Daoy (cell line): ENCODE measurements around the gene TMEM253. TPM values are rescaled to one million over a fixed set of nuclear protein-coding genes. Genes with fewer than 3 reads are reported as not detected.

ENCODE experiments used
- DNase-seq: peaks from one replicate; pipeline ENCODE4 v3.0.0-alpha.2; 2015; ENCODE audit warnings: low read depth
- total RNA-seq: library from RNA; depleted of rRNA; stranded (reverse); fragments of >200 nt; shearing (Covaris generic); gene quantifications from 2 replicates; pipeline ENCODE4 v1.2.3, GENCODE V29; 2014

Gene TMEM253
- total RNA-seq, 1 experiment from 2014 or later: not detected

DNA sequence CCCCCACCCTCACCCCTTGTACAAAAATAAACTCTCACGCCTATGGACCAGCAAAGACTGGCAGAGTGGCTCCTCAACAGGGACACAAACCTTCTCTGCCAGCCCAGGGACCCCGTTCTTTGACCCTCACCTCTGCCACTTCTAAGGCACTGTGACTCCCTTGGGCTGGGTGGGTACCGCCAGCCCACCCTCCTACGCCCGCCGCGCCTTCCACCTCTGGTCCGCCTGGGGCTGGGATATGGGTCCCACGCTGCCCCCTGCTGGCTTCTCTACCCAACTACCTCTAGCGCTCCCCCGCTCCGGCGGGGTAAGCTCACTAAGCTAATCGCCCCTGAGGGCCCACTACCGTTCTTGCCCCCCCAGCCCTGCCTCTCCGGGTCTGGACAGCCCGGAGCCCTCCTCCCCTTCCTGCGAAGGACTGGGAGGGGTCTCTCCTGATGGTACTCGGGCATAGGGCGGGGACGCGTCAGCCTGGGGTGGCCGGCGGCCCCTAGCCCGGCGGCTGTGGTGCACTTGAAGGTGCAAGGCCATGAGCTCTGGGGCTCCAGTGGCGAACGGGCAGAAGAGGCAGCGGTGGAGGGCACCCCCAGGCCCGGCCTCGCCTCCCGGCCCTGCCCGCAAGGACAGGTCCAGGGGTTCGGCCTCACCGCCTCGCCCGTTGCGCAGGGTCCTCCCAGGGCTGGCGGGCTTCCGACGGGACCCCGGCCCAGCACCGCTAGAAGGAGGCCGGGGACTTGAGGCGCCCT is 10.5 kb upstream of the TMEM253 start:
- no peak for DNase-seq

DNA sequence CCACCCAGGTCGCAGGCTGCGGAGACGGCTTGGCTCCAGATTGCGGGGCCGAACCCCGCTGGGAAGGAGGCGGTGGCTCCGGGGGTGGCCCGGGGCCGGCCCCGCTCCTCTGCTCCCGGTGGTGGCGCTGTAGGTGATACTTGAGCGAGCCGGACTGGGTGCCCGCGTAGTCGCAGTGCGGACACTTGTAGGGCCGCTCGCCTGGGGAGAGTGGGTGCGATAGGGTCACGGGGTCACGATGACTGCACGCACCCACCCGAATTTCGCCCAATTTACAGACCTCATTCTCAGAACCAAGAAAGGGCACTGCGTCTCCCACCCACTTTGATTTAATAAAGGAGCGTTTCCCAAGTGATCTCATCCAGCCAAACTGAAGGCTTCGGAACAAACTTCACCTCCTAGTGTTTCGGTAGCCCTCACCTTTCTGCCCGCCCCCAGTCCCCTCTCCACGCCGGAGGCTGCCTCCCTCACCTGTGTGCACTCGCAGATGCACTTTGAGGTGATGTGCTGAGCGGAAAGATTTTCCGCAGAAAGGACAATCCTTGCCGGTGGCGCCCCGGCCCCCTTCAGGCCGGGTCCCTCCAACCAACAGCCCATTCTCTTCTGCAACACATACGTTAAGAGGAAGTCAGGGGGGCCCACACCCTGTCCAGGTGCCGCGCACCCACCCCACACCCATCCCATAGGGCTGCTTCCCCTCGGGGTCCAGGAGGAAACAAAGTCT is 9.8 kb upstream of the TMEM253 start:
- no peak for DNase-seq

DNA sequence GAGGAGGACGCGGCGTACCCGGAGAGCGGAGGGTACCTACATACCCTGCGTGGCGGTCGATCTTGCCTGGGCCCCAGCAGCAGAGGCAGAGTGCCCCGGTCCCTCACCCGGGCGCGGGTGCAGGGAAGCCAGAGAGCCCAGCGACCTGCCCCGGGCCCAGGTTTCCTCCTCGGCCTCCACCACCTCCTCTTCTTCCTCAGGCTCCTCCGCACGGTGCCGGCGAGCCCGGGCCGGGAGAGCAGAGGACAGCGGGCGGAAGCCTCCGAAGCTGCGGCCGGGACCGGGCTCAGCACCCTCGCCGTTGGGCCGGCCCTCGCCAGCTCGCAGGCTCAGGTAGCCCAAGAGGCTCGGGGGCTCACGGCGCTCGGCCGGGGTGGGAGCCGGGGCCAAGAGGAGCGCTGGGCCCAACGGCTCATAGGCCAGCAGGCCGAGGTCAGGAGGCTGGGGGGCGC is 9.0 kb upstream of the TMEM253 start:
- DNase-seq: no peak

DNA sequence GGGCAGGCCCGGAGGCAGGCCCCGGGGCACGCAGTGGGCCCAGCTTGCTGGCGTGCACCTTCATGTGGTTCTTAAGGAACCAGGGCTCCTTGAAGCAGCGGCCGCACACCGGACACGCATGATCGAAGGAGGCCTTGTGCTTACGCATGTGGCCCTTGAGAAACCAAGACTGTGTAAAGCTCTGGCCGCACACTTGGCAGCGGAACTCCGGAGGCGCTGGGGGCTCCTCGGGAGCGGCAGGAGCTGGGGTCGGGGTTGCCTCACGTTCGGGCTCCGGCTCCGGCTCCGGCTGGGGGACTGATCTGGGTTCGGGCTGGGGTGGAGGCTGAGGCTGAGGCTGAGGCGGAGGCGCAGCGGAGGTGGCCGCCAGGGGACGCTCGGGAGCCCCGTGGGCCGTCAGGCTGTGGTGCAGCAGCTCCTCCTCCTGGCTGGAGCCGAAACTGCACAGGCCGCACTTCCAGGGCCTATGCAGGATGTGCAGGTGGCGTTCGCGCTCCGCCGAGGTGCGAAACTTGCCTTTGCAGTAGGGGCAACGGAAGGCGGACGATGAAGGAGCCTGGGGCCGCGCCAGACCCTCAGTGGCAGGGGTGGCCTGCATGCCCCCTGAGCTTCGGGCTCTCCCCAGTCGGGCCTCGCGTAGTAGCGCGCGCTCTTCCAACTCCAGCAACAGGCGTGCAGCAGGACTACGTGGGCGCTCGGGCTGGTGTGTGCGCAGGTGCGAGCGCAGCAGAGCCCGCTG is 8.4 kb upstream of the TMEM253 start:
- peak; percentile 89 for DNase-seq

DNA sequence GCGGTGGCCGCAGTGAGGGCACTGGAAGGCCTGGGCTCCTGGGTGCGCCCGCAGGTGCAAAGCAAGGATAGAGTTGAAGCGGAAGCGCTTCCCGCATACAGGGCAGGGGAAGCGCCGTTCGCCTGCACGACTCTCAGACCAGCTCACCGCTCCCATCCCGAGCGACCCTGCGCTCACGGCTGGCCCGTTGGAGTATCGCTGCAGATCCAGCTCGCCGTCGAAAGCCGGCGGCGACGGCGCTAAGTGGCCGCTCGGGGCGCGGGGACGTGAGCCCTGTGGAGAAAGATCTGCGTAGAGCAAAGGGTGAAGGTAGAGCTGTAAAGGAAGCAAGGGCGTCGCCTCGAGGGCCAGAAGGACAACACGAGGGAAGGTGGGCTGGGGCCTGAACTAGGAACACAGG is 7.8 kb upstream of the TMEM253 start:
- DNase-seq: no peak

DNA sequence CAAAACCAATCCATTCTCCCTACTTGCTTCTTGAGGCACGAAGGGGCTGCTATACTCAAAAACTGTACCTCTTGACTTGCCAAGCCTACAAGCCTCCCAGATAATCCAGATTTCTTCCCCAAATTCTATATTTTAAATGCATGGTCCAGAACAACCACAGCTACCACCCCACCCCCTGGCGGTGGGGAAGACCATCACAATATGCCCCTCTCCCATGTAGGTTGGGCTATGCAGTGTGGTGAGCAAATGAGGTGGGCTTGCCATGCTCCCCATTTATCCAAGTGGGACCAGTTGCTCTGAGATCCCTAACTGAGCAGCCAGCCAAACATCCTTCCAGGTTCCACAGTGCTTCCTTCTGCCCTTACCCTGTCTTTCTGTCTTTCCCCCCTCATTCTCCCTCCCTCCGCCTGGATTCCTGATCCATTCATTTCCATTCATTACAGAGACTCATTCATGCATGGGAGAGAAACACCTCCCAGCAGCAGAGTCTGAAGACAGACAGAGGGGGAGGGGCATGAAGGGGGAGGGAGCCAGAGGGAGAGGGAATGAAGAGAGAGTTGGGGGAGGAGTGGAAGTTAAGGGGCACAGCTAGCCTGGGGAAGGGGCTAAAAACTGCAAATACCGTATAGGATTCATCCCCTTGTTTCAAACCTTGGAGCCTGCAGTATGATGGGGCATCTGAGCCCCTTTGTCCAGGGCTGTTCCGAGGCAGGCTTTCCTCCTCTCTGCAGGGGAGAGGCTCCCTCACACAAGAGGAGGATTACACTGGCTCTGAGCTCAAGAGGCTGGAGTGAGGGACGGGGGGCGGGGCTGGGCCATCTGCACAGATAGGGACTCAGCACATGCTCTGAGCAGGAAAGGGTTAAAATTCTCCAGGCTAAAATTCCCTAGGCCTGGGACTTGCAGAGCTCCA is 6.8 kb upstream of the TMEM253 start:
- DNase-seq: no peak

DNA sequence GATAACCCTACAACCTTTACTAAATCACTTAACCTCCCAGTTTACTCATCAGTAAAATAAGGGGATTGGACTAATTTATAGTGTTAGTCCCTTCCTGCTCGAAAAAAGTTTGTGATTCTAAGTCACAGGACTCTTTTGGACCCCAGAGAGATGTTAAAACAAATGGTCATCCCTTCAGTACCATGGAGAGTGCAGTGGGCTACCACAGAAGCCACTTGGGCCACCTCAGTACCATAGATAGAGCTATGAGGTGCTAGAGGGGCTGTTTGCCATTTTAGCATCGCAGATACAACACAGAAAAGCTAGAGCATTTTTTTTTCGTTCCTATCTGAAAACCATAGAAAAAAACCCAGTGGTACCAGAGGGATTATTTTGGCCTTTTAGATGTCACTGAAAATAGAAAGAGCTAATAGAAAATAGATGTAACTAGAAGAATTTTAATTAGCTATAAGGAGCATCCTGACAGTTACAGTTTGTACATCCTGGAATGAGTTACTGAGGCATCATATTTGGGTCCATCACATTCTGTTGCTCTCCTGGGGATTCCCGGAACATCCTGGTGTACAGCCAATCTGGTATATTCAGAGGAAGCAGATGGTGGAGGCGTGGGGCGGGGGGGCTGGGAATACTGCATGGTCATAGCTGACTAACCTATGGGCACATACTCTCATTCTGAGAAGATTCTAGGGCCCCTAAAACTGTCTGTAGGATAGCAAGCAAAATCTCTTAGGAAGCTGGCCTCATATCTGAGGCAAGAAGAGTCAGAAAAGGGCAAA is 5.2 kb upstream of the TMEM253 start:
- peak; percentile 50 for DNase-seq

DNA sequence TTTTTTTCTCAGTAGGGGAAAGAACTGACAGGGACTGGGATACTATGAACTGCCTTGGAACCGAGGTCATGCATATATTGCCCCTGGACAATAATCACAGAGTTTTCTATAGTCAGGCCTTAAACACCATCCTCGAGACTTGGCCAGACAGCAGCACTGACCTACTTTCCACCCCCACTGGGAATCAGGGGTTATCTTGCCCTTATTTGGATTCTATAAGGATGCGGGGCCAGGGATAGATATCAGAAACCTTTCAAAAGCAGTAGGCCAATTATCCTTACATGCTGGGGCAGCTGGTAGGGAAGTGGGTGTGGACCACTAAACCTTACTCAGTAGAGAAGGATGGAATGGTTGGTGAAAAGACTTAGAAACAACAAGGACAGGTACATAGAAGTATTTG is 4.4 kb upstream of the TMEM253 start:
- DNase-seq: no peak

DNA sequence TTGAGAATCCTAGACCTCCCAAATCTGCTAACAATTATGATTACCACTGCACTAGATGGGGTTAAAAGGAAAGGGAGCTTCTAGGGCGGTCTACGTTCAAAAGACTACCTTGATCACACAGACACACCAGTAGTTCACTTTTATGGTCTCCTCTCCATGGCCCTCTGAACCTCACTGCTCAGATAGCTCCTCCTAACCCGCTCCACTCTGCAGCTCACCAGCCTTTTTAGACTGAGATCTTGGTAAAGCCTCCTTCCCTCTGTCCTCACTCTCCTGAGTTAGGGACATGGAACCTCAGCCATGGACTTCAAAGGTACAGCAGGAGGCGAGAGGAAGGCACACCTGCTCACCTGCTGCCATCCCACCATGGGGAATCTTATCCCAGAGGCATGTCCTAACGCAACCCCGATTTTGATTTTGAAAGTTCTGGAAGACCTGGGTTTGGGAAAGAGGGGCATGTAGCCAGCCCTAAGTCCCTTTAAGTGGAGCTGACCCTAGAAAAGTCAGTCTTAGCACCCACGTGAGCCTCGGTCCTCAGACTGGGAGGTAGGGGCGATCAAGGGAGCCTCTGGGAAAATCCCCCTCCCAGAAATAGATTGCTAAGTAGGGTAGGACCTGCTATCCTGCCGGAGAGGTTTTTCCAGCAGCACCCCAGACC is 3.8 kb upstream of the TMEM253 start:
- no peak for DNase-seq

DNA sequence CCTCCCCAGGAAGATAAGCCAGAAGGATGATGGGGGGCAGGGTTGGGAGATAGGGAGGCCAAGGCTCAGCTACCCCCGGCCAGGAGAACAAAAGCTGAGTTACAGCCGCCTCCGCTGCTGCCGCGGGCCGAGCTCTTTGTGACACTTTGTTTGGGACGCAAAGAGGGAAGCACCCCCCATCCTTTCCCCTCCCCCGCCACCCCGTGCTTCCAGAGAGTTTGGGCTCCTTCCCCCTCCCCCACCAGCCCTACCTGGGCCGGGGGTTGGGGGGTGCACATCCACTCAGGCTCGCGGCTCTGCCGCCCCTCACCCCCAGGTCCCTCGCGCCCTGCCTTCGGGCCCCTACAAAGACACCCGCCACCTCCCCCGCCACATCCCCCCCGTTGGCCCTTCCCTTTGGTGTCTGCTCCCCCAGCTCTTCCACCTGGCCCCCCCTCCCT is 3.2 kb upstream of the TMEM253 start:
- DNase-seq: no peak

DNA sequence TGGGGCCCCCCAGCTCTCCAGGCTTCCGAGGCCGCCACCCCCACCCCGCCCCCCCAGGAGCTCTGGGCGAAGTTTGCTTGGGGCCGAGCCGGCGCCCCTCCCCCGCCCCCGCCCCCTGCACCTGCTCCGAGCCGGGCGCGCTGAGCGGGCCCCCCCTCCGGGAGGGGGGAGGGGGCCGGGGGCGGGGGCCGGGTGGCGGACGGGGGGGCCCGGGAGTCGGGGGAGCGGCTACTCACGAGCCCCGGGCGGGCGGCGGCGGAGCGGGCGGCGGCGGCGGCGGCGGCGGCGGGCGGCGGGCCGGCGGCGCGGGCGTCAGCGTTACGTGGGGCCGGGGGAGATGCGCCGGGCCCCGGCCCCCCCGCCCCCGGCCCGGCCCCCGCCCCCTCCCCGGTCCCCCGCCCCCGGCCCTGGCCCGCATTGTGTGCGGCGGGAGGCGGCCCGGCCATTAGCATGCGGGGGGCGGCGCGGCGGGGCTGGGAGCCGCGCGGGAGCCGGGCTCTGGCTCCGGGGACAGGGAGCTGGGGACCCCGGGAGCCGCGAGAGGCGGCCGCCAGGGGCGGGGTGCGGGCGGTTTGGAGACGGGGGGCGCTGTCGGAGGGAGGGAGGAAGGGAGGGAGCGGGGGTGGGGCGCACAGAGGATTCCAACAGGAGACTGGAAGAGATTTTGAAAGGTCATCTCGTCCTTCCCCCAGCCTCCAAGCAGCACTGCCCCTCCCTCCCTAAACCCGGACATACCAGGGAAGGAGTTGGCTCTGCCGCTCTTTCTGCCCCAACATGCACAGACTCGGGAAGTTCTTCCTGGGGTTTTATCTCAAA is 2.6 kb upstream of the TMEM253 start, which contains the start of gene ZNF219:
TSS of gene ZNF219 (minus strand) at position 580 of the 816 bp plus-strand sequence. CDS start 5,064 bp downstream, outside the sequence.
- peak; percentile 76 for DNase-seq

DNA sequence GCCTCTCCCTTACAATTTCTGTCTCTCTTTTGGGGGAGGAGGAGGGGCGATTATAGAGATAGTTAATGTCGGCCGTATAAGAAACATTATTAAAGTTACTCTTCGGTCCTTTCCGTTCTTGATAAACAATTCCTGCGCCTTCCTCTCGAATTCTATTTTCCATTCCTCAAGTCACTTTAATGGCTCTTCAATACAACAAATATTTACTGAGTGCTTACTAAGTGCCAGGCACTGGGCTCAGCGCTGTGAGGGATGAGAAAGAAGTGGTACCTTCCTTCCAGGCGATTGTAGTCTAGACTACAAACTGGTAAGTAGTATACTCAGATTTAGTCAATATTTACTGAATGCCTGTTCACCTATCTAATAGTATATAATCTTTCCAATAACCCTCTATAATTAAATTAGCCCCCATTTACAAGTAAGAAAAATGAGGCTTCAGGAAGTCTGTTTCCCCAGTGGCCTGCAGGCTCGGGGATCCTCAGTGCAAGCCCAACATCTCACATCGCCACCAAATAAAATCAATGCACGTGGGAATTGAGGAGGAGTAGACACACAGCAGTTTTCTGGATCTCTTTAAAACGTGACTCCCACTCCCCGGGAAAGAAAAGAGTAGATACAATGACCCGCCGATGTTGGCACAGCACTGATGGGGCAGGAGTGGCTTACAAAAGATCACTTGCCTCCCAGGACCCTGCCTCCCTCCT is 1.8 kb upstream of the TMEM253 start:
- DNase-seq: no peak

DNA sequence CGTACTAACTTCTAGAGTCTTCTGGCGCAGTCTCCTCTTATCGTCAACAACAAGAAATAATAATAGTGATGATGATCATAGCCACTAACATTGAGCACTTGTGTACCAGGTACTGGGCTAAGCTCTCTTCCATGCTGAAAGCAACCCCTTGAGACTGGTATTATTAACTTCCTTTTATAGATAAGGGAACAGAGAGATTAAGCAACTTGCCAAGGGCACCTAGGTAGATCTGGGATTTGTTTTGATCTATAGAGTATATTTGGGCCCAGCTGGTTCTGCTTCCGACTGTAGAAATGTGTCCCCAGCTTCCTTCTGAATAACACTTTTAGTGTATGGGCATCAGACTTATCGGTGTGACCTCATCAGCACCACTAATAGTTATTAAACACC is 1.3 kb upstream of the TMEM253 start:
- DNase-seq: no peak

DNA sequence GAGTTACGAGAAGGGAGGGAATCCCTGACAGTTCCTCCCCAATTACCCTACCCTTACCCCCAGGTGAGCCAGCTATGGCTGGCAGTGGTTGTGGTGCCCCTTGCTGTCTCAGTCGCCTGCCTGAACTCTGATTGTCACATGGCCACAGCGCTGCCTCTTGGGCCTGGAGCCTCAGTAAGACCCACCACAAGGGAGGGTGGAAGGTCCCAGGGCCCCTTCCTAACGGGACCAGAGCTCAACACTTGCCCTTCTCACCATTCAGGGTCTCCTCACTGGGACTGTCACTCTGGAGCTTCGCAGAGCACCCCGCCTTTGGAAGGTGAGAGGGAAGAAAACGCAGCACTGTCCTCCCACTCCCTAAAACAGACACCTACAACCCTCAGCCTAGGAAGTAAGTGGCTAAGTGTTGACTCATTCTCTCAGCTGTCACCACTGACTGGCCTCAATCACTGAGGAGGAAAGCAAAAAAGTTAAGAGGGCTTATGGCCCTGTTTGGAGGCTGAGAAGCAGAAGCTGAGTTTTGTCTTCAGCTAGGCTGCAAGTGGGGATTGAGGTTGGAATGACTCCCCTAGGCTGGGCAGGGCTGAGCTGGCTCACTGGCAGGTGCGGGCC is 1.0 kb downstream of the TMEM253 start:
- no peak for DNase-seq

DNA sequence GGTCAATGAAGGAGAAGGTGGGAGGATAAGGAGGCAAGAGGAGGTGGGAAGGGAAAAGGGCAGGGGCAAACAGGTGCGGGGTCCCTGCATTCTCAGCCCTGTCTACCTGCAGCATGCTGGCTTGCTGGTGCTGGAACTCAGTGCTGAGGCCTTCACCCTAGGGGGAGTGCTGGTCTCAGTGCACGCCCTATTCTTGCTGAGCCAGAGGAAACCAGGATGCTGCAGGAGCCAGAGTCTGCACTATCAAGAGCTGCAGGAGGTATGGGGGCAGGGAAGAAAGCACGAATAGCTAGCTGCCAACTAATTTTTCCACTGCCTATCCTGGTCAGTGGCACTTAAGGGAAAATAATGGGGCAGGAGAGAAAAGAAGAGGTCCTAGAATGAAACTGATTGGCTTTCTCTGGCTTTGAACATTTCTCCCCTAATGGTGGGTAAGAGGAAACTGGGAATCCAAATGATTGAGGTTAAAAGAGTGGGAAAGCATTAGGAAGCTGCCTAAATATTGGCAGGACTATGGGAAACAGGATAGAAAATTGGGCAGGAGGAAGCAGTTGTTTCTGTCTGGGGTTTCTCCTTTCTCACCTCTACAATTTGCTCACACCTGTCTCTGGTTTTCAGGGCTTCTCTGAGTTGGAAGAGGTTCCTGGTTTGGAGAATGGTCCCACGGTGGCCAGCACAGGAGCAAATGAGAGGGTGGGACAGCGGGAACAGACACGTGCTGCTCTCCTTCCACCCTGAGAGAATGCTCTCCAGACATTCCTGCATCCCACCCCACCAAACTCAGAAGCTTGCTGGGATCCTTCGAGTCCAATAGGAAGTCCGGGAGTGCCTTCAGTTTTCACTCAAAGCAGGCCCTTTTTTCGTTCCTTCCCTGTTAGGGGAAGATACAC is 1.9 kb downstream of the TMEM253 start:
- peak; percentile 53 for DNase-seq

DNA sequence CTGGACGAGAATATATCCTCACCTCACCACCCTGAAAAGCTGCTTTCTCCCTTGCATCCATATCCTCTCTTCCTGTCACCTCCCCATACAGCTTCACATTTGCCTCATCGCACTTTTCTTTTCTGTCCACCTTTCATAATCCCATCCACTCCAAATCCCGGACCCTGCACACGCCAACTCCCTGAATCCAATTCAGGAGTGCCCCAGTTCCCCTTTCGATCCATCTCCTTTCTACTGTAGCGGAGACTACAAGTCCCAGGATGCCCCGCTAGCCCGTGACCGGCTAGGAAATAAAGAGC is 2.5 kb downstream of the TMEM253 start:
- no peak for DNase-seq
